HepG2 (cell line): ENCODE data around the gene SNRPD3. TPM values are rescaled to one million over a fixed set of nuclear protein-coding genes. Genes with fewer than 3 reads are reported as not detected.

Experiments used
- BRD4 ChIP-seq: sonication (generic); formaldehyde crosslinking; IDR thresholded peaks from 2 replicates; pipeline ENCODE4 v1.4.0; 2020; ENCODE audit warnings: missing genetic modification reagents
- CERS6 ChIP-seq: sonication (generic); formaldehyde crosslinking; IDR thresholded peaks from 2 replicates; pipeline ENCODE4 v1.5.0; 2020; ENCODE audit warnings: missing genetic modification reagents
- FIP1L1 ChIP-seq: fragments of 200-400 bp; formaldehyde crosslinking; IDR thresholded peaks from 2 replicates; pipeline ENCODE4 v1.6.1; 2018; ENCODE audit warnings: low read depth, mild to moderate bottlenecking, low read length, moderate library complexity, borderline replicate concordance; ENCODE audit not compliant: insufficient read depth
- SNAI1 ChIP-seq: sonication (generic); formaldehyde crosslinking; IDR thresholded peaks from 2 replicates; pipeline ENCODE4 v1.5.0; 2020; ENCODE audit warnings: mild to moderate bottlenecking, missing genetic modification reagents, borderline replicate concordance
- ZBTB7A ChIP-seq: sonication (generic); formaldehyde crosslinking; IDR thresholded peaks from 2 replicates; pipeline ENCODE4 v1.8.0; 2022; ENCODE audit warnings: mild to moderate bottlenecking, missing genetic modification reagents
- ZFP36L2 ChIP-seq: sonication (generic); formaldehyde crosslinking; IDR thresholded peaks from 2 replicates; pipeline ENCODE4 v1.4.0; 2020; ENCODE audit warnings: missing genetic modification reagents
- ZFX ChIP-seq: sonication (generic); formaldehyde crosslinking; IDR thresholded peaks from 2 replicates; pipeline ENCODE4 v1.4.0; 2020; ENCODE audit warnings: mild to moderate bottlenecking, low read depth, missing genetic modification reagents, moderate library complexity
- ZNF343 ChIP-seq: sonication (generic); formaldehyde crosslinking; IDR thresholded peaks from 2 replicates; pipeline ENCODE4 v1.4.0; 2020; ENCODE audit warnings: mild to moderate bottlenecking, missing genetic modification reagents
- ZNF451 ChIP-seq: sonication (generic); formaldehyde crosslinking; IDR thresholded peaks from 2 replicates; pipeline ENCODE4 v1.5.0; 2020; ENCODE audit warnings: mild to moderate bottlenecking, missing genetic modification reagents
- ZNF564 ChIP-seq: sonication (generic); formaldehyde crosslinking; IDR thresholded peaks from 2 replicates; pipeline ENCODE4 v1.8.1; 2023; ENCODE audit warnings: mild to moderate bottlenecking, missing genetic modification reagents
- ZNF687 ChIP-seq: sonication (generic); formaldehyde crosslinking; IDR thresholded peaks from 2 replicates; pipeline ENCODE4 v1.5.1; 2020; ENCODE audit warnings: mild to moderate bottlenecking, missing genetic modification reagents, moderate library complexity
- ZNF775 ChIP-seq: sonication (generic); formaldehyde crosslinking; IDR thresholded peaks from 2 replicates; pipeline ENCODE4 v1.4.0; 2020; ENCODE audit warnings: missing genetic modification reagents, mild to moderate bottlenecking, moderate library complexity, borderline replicate concordance
- ZNF83 ChIP-seq: sonication (generic); formaldehyde crosslinking; IDR thresholded peaks from 2 replicates; pipeline ENCODE4 v1.4.0; 2020; ENCODE audit warnings: missing genetic modification reagents, mild to moderate bottlenecking, borderline replicate concordance
- polyA plus RNA-seq, 8 experiments: library from polyadenylated mRNA; depleted of rRNA in 3 of 8; stranded (reverse) in 7 of 8; unstranded in 1 of 8; fragments of >200 nt; fragmentation: Illumina TruSeq in 4 of 8; extraction: Trizol in 4 of 8; gene quantifications; 2 replicates each; pipeline versions ENCODE4 v1.2.1 to v1.2.3, GENCODE V29; 2011 to 2016; ENCODE audit warnings: low read depth in 4 of 8, missing spikeins in 1 of 8, mixed read lengths in 1 of 8; ENCODE audit not compliant: insufficient read depth in 1 of 8
- total RNA-seq, 5 experiments: library from RNA; depleted of rRNA; stranded (reverse); fragments of >200 nt; fragmentation: Illumina TruSeq; extraction: Trizol; gene quantifications; 2 replicates each; pipeline ENCODE4 v1.2.3, GENCODE V29; 2016; ENCODE audit warnings: low read depth in 1 of 5
- TF ChIP-seq, protein P1 (sequence below): sonication (generic); formaldehyde crosslinking; IDR thresholded peaks from 2 replicates; pipeline ENCODE4 v1.5.0; 2020; ENCODE audit warnings: mild to moderate bottlenecking, missing genetic modification reagents
- TF ChIP-seq, protein P2 (sequence below): sonication (generic); formaldehyde crosslinking; conservative IDR thresholded peaks from 2 replicates; pipeline ENCODE4 v1.8.1; 2023; ENCODE audit warnings: missing genetic modification reagents
- TF ChIP-seq, protein P3 (sequence below): sonication (generic); formaldehyde crosslinking; IDR thresholded peaks from 2 replicates; pipeline ENCODE4 v1.4.0; 2020; ENCODE audit warnings: low read depth, mild to moderate bottlenecking, missing genetic modification reagents
- TF ChIP-seq, protein P4 (sequence below): sonication (generic); formaldehyde crosslinking; IDR thresholded peaks from 2 replicates; pipeline ENCODE4 v1.4.0; 2020; ENCODE audit warnings: missing genetic modification reagents

The SNRPD3 gene
- total and polyA plus RNA-seq, 2 of the 13 experiments (the other 11 are each of a cell fraction or from before 2014, with no cell fraction given): 110 to 209 TPM

DNA sequence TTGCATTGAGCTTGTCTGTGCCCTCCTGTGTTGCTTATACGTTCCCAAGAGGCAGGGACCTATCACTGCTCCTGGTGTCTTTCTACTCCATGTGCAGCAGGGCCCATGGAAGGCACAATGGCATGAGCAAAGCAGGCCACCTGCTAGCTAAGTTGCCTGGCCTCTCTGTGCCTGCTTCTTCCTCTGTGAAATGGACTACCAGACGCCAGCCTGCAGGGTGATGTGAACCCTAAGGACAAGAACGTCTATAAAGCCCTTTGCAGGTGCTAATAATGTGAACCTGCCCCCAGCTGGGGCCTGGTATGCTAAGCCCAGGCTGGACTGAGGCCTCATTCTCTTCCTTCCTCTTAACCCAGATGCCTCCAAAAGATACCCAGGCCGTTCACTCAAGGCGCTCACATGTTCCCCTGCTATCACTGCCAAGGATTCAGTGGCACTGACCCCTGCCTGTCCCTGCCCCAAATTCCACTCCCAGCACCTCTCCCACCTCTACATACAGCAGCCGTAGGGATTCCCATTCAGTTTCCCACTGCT is 4.8 kb upstream of the SNRPD3 start (continued):
- TF ChIP-seq, protein P1, sequence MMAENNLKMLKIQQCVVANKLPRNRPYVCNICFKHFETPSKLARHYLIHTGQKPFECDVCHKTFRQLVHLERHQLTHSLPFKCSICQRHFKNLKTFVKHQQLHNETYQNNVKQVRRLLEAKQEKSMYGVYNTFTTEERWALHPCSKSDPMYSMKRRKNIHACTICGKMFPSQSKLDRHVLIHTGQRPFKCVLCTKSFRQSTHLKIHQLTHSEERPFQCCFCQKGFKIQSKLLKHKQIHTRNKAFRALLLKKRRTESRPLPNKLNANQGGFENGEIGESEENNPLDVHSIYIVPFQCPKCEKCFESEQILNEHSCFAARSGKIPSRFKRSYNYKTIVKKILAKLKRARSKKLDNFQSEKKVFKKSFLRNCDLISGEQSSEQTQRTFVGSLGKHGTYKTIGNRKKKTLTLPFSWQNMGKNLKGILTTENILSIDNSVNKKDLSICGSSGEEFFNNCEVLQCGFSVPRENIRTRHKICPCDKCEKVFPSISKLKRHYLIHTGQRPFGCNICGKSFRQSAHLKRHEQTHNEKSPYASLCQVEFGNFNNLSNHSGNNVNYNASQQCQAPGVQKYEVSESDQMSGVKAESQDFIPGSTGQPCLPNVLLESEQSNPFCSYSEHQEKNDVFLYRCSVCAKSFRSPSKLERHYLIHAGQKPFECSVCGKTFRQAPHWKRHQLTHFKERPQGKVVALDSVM: no peak
- TF ChIP-seq, protein P2, sequence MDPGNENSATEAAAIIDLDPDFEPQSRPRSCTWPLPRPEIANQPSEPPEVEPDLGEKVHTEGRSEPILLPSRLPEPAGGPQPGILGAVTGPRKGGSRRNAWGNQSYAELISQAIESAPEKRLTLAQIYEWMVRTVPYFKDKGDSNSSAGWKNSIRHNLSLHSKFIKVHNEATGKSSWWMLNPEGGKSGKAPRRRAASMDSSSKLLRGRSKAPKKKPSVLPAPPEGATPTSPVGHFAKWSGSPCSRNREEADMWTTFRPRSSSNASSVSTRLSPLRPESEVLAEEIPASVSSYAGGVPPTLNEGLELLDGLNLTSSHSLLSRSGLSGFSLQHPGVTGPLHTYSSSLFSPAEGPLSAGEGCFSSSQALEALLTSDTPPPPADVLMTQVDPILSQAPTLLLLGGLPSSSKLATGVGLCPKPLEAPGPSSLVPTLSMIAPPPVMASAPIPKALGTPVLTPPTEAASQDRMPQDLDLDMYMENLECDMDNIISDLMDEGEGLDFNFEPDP (CRISPR knock-in tag): 0 out of 2 replicates have a peak, but pooled peaks have one; percentile 41
- TF ChIP-seq BRD4 (CRISPR knock-in tag) (no peak; the same call in 1 of the 2 replicates), ZFP36L2 (CRISPR knock-in tag) (no peak), ZNF775 (CRISPR knock-in tag) (no peak), ZNF687 (peak; percentile 71), SNAI1 (CRISPR knock-in tag) (no peak), ZNF564 (CRISPR knock-in tag) (no peak), CERS6 (no peak), ZBTB7A (CRISPR knock-in tag) (peak; percentile 47; the same call in 1 of the 2 replicates), ZNF83 (CRISPR knock-in tag) (0 out of 2 replicates have a peak, but pooled peaks have one; percentile 67), ZFX (CRISPR knock-in tag) (peak; percentile 34; the same call in 1 of the 2 replicates), ZNF343 (no peak), ZNF451 (CRISPR knock-in tag) (no peak), FIP1L1 (no peak)
- TF ChIP-seq, protein P3, sequence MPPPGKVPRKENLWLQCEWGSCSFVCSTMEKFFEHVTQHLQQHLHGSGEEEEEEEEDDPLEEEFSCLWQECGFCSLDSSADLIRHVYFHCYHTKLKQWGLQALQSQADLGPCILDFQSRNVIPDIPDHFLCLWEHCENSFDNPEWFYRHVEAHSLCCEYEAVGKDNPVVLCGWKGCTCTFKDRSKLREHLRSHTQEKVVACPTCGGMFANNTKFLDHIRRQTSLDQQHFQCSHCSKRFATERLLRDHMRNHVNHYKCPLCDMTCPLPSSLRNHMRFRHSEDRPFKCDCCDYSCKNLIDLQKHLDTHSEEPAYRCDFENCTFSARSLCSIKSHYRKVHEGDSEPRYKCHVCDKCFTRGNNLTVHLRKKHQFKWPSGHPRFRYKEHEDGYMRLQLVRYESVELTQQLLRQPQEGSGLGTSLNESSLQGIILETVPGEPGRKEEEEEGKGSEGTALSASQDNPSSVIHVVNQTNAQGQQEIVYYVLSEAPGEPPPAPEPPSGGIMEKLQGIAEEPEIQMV (CRISPR knock-in tag): 0 out of 2 replicates have a peak, but pooled peaks have one; percentile 18
- TF ChIP-seq, protein P4, sequence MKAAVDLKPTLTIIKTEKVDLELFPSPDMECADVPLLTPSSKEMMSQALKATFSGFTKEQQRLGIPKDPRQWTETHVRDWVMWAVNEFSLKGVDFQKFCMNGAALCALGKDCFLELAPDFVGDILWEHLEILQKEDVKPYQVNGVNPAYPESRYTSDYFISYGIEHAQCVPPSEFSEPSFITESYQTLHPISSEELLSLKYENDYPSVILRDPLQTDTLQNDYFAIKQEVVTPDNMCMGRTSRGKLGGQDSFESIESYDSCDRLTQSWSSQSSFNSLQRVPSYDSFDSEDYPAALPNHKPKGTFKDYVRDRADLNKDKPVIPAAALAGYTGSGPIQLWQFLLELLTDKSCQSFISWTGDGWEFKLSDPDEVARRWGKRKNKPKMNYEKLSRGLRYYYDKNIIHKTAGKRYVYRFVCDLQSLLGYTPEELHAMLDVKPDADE (CRISPR knock-in tag): 0 out of 2 replicates have a peak, but pooled peaks have one; percentile 15
